T-helper 2 cell treated with Interferon-gamma antibody and Interleukin-4, amounts not matched to agents 100 ng/mL and 5 ng/mL, for 36 hours (primary cell): ENCODE measurements around the gene ENAH. TPM values are rescaled to one million over a fixed set of nuclear protein-coding genes. Genes with fewer than 3 reads are reported as not detected.

Experiments
- intact Hi-C: fragments of 100-400 bp; cut with micrococcal nuclease; formaldehyde crosslinking; loops from one replicate; pipeline ENCODE4 v1.15.1; 2023
- total RNA-seq: library from RNA; stranded (reverse); gene quantifications from 2 replicates; pipeline ENCODE4 v1.2.3, GENCODE V29; 2022

ENAH gene
- total RNA-seq, 1 donor from 2014 or later = not detected

- intact Hi-C loops = no loop called here
Measured at GRCh38 chr1:225572422-225572821, 80.5 kb downstream of the ENAH start.

GRCh38 chr1:225567789-225568188 lies 85.1 kb downstream of the ENAH start:
- intact Hi-C loops = no loop called here

- intact Hi-C loops = no loop called here
Measured at GRCh38 chr1:225565847-225566246, 87.1 kb downstream of the ENAH start.

GRCh38 chr1:225561675-225562074 lies 91.2 kb downstream of the ENAH start:
- intact Hi-C loops = no loop called here

- intact Hi-C loops = no loop called here
Measured at GRCh38 chr1:225559902-225560301, 93.0 kb downstream of the ENAH start.

GRCh38 chr1:225559326-225559725 lies 93.6 kb downstream of the ENAH start:
- intact Hi-C loops = no loop called here

GRCh38 chr1:225556694-225557093 lies 96.2 kb downstream of the ENAH start:
- intact Hi-C loops = no loop called here

- intact Hi-C loops = no loop called here
Measured at GRCh38 chr1:225555821-225556220, 97.1 kb downstream of the ENAH start.

- intact Hi-C loops = loop anchor here (1.0 to 5.0 kb wide), 3 partner anchors 77 to 422 kb away; no protein-coding TSS in a partner anchor
Measured at GRCh38 chr1:225554216-225554812, 98.6 kb downstream of the ENAH start.

- intact Hi-C loops = loop anchor here (5.0 kb wide), 1 partner anchor 73 kb away; no protein-coding TSS in a partner anchor
Measured at GRCh38 chr1:225549821-225550220, 103.1 kb downstream of the ENAH start.

- intact Hi-C loops = no loop called here
Measured at GRCh38 chr1:225548140-225548857, 104.6 kb downstream of the ENAH start.

GRCh38 chr1:225545649-225546048 lies 107.3 kb downstream of the ENAH start:
- intact Hi-C loops = no loop called here

GRCh38 chr1:225544924-225545323 lies 108.0 kb downstream of the ENAH start:
- intact Hi-C loops = no loop called here

- intact Hi-C loops = no loop called here
Measured at GRCh38 chr1:225544263-225544662, 108.7 kb downstream of the ENAH start.

GRCh38 chr1:225543350-225543749 lies 109.6 kb downstream of the ENAH start:
- intact Hi-C loops = no loop called here

- intact Hi-C loops = no loop called here
Measured at GRCh38 chr1:225541383-225541782, 111.5 kb downstream of the ENAH start.

GRCh38 chr1:225539575-225539974 lies 113.3 kb downstream of the ENAH start:
- intact Hi-C loops = no loop called here

GRCh38 chr1:225539069-225539468 lies 113.9 kb downstream of the ENAH start:
- intact Hi-C loops = no loop called here

GRCh38 chr1:225537554-225538251 lies 115.2 kb downstream of the ENAH start:
- intact Hi-C loops = no loop called here

GRCh38 chr1:225535280-225535679 lies 117.6 kb downstream of the ENAH start:
- intact Hi-C loops = no loop called here

- intact Hi-C loops = no loop called here
Measured at GRCh38 chr1:225534772-225535171, 118.2 kb downstream of the ENAH start.

- intact Hi-C loops = no loop called here
Measured at GRCh38 chr1:225534135-225534534, 118.8 kb downstream of the ENAH start.
